CD8-positive, alpha-beta memory T cell (primary cell): ENCODE measurements around the gene INSIG1. TPM values are rescaled to one million over a fixed set of nuclear protein-coding genes. Genes with fewer than 3 reads are reported as not detected.
A peak's percentile ranks its signal among the peaks of the same experiment; 100 is the strongest.

ENCODE experiments used
- CTCF ChIA-PET: fragments of 350-600 bp; sonication (Branson Sonifier 250); formaldehyde crosslinking; loops from one replicate; lab custom pipeline; 2021; ENCODE audit warnings: antibody characterized with exemption; lab: Charles Lee
- POLR2A ChIA-PET: fragments of 350-600 bp; sonication (Branson Sonifier 250); formaldehyde crosslinking; loops from one replicate; lab custom pipeline; 2021; ENCODE audit warnings: antibody characterized with exemption; lab: Charles Lee
- DNase-seq, 5 donors: peaks; one replicate each; pipeline versions ENCODE4 v3.0.0 to v3.0.0-alpha.2; 2020 to 2022; ENCODE audit warnings: mixed read lengths in 1 of 5
- H3K27ac ChIP-seq: one replicate; pipeline ENCODE4 v1.7.0; 2013; ENCODE audit warnings: low read depth, mild to moderate bottlenecking, low read length, moderate library complexity
- H3K27me3 ChIP-seq: 2 replicates; pipeline ENCODE4 v1.7.0; 2013; ENCODE audit warnings: low read length, mild to moderate bottlenecking; ENCODE audit not compliant: insufficient read depth, poor library complexity, severe bottlenecking
- H3K36me3 ChIP-seq: 2 replicates; pipeline ENCODE4 v1.7.0; 2013; ENCODE audit warnings: mild to moderate bottlenecking, low read length, moderate library complexity; ENCODE audit not compliant: insufficient read depth
- H3K4me1 ChIP-seq: 2 replicates; pipeline ENCODE4 v1.7.0; 2013; ENCODE audit warnings: mild to moderate bottlenecking, low read length, moderate library complexity; ENCODE audit not compliant: insufficient read depth
- H3K4me3 ChIP-seq: 2 replicates; pipeline ENCODE4 v1.7.0; 2013; ENCODE audit warnings: mild to moderate bottlenecking, low read length
- H3K9me3 ChIP-seq: 2 replicates; pipeline ENCODE4 v1.7.0; 2013; ENCODE audit warnings: mild to moderate bottlenecking, low read length
- H3K27ac Mint-ChIP-seq, 8 donors: one replicate each; pipeline ENCODE4 v1.8.0; 2020 to 2021; ENCODE audit warnings: mixed read lengths in 8 of 8, mild to moderate bottlenecking in 6 of 8, inconsistent platforms in 3 of 8, moderate library complexity in 3 of 8
- H3K27me3 Mint-ChIP-seq, 2 donors: one replicate each; pipeline ENCODE4 v1.8.0; 2020 to 2021; ENCODE audit warnings: mixed read lengths in 2 of 2, mild to moderate bottlenecking in 1 of 2, moderate library complexity in 1 of 2
- H3K36me3 Mint-ChIP-seq, 3 donors: one replicate each; pipeline ENCODE4 v1.8.0; 2020 to 2021; ENCODE audit warnings: mixed read lengths in 3 of 3, inconsistent platforms in 1 of 3, mild to moderate bottlenecking in 1 of 3
- H3K4me1 Mint-ChIP-seq, 3 donors: one replicate each; pipeline ENCODE4 v1.8.0; 2020 to 2021; ENCODE audit warnings: mixed read lengths in 3 of 3, inconsistent platforms in 1 of 3, mild to moderate bottlenecking in 1 of 3
- H3K4me3 Mint-ChIP-seq, 7 donors: one replicate each; pipeline ENCODE4 v1.8.0; 2020 to 2021; ENCODE audit warnings: mixed read lengths in 7 of 7, mild to moderate bottlenecking in 6 of 7, moderate library complexity in 4 of 7, inconsistent platforms in 2 of 7
- H3K9me3 Mint-ChIP-seq, 5 donors: one replicate each; pipeline ENCODE4 v1.8.0; 2020 to 2022; ENCODE audit warnings: mixed read lengths in 5 of 5, mild to moderate bottlenecking in 3 of 5, moderate library complexity in 2 of 5, inconsistent platforms in 1 of 5
- polyA plus RNA-seq: library from polyadenylated mRNA; unstranded; fragments of 300-500 nt; fragmentation: Illumina TruSeq; gene quantifications from one replicate; pipeline ENCODE4 v1.2.3, GENCODE V29; 2021
- total RNA-seq, 2 experiments: library from RNA; stranded (reverse); gene quantifications; one replicate each; pipeline ENCODE4 v1.2.3, GENCODE V29; 2021

Gene INSIG1
- total RNA-seq (10 to 100 TPM; 25.0 to 27.3 TPM), polyA plus RNA-seq (29.5 TPM)

GRCh38 chr7:155297517-155298287 lies at the start of gene INSIG1:
INSIG1 (plus strand) TSS chr7:155297878; CDS start chr7:155298286, 408 bp downstream.
- Mint-ChIP-seq H3K27me3 (peaks cover 3 to 6% of the 10 kb centered on the region in 2 donors), H3K27ac (peak within 1 kb of the TSS; percentile 96 to 100 (median 98)), H3K4me3 (peak within 1 kb of the TSS; percentile 88 to 97 (median 92)), H3K4me1 (peaks cover 35 to 49% (median 39%) of the 10 kb centered on the region in 3 donors), H3K36me3 (peaks cover 0 to 33% (median under 1%) of the 10 kb centered on the region in 3 donors), H3K9me3 (no peaks in the 10 kb centered on the region)
- Histone ChIP-seq H3K36me3 (peaks cover 3% of the 10 kb centered on the region), H3K27ac (peak within 1 kb of the TSS; percentile 92), H3K4me1 (peaks cover 38% of the 10 kb centered on the region), H3K9me3 (no peaks in the 10 kb centered on the region), H3K27me3 (no peaks in the 10 kb centered on the region), H3K4me3 (peak within 1 kb of the TSS; percentile 68)
- CTCF ChIA-PET, result interaction anchor here (0.6 to 5.1 kb wide), 6 partner anchors 16 to 370 kb away, joined by 3 to 40 read pairs (median 12); partner anchors contain the start of gene RBM33
- POLR2A ChIA-PET, result interaction anchor here (0.6 to 3.9 kb wide), 5 partner anchors 47 to 370 kb away, joined by 3 to 67 read pairs (median 5); partner anchors contain the start of gene PAXIP1
- peak; percentile 82 to 94 (median 87) for DNase-seq

GRCh38 chr7:155248366-155248756 lies 49.3 kb upstream of the INSIG1 start:
- ChIA-PET CTCF (interaction anchor here (1.0 kb wide), 1 partner anchor 24 kb away, joined by 4 read pairs; no protein-coding TSS in a partner anchor), POLR2A (no interaction called here)
- H3K27ac ChIP-seq, result no peak overlapping the region
- H3K4me3 Mint-ChIP-seq, result no peak overlapping the region
- H3K4me3 ChIP-seq, result no peak overlapping the region
- H3K4me1 ChIP-seq, result no peaks in the 10 kb centered on the region
- no peaks in the 10 kb centered on the region for H3K36me3 ChIP-seq
- H3K9me3 ChIP-seq, result no peaks in the 10 kb centered on the region
- H3K9me3 Mint-ChIP-seq, result no peaks in the 10 kb centered on the region
- H3K36me3 Mint-ChIP-seq, result no peaks in the 10 kb centered on the region
- no peaks in the 10 kb centered on the region for H3K4me1 Mint-ChIP-seq
- no peak overlapping the region for H3K27ac Mint-ChIP-seq
- H3K27me3 ChIP-seq, result no peaks in the 10 kb centered on the region
- peaks cover 11 to 19% of the 10 kb centered on the region in 2 donors for H3K27me3 Mint-ChIP-seq
- no peak for DNase-seq

- no peaks in the 10 kb centered on the region for H3K36me3 ChIP-seq
- POLR2A ChIA-PET, result no interaction called here
Measured at GRCh38 chr7:155251831-155252230, 45.8 kb upstream of the INSIG1 start.

GRCh38 chr7:155252444-155252887 lies 45.2 kb upstream of the INSIG1 start:
- H3K27me3 Mint-ChIP-seq, result peaks cover 8 to 23% of the 10 kb centered on the region in 2 donors
- Histone ChIP-seq H3K36me3 (no peaks in the 10 kb centered on the region), H3K27me3 (peaks cover 5% of the 10 kb centered on the region), H3K27ac (no peak overlapping the region), H3K4me1 (no peaks in the 10 kb centered on the region), H3K9me3 (no peaks in the 10 kb centered on the region), H3K4me3 (no peak overlapping the region)
- H3K9me3 Mint-ChIP-seq, result no peaks in the 10 kb centered on the region
- DNase-seq, result no peak
- POLR2A ChIA-PET, result no interaction called here
- no peaks in the 10 kb centered on the region for H3K36me3 Mint-ChIP-seq
- H3K4me1 Mint-ChIP-seq, result no peaks in the 10 kb centered on the region
- H3K27ac Mint-ChIP-seq, result no peak overlapping the region
- CTCF ChIA-PET, result no interaction called here
- no peak overlapping the region for H3K4me3 Mint-ChIP-seq

More at GRCh38 chr7:155251831-155252230, 45.8 kb upstream of the INSIG1 start:
- H3K27me3 Mint-ChIP-seq, result peaks cover 8 to 23% of the 10 kb centered on the region in 2 donors
- H3K4me3 Mint-ChIP-seq, result no peak overlapping the region
- H3K27ac ChIP-seq, result no peak overlapping the region
- H3K27ac Mint-ChIP-seq, result no peak overlapping the region
- H3K9me3 Mint-ChIP-seq, result no peaks in the 10 kb centered on the region
- no peak for DNase-seq
- no peak overlapping the region for H3K4me3 ChIP-seq
- no peaks in the 10 kb centered on the region for H3K9me3 ChIP-seq
- no peaks in the 10 kb centered on the region for H3K4me1 Mint-ChIP-seq
- CTCF ChIA-PET, result interaction anchor here (1.4 kb wide), 1 partner anchor 22 kb away, joined by 3 read pairs; no protein-coding TSS in a partner anchor
- peaks cover 5% of the 10 kb centered on the region for H3K27me3 ChIP-seq
- H3K4me1 ChIP-seq, result no peaks in the 10 kb centered on the region
- no peaks in the 10 kb centered on the region for H3K36me3 Mint-ChIP-seq

- peaks cover 5% of the 10 kb centered on the region for H3K27me3 ChIP-seq
- Mint-ChIP-seq H3K36me3 (no peaks in the 10 kb centered on the region), H3K9me3 (no peaks in the 10 kb centered on the region), H3K4me3 (no peak overlapping the region), H3K27ac (no peak overlapping the region), H3K27me3 (peaks cover 8 to 23% of the 10 kb centered on the region in 2 donors), H3K4me1 (no peaks in the 10 kb centered on the region)
- H3K9me3 ChIP-seq, result no peaks in the 10 kb centered on the region
- H3K4me3 ChIP-seq, result no peak overlapping the region
- ChIA-PET CTCF (no interaction called here), POLR2A (no interaction called here)
- H3K36me3 ChIP-seq, result no peaks in the 10 kb centered on the region
- DNase-seq, result no peak
- no peak overlapping the region for H3K27ac ChIP-seq
- no peaks in the 10 kb centered on the region for H3K4me1 ChIP-seq
Measured at GRCh38 chr7:155252892-155253501, 44.7 kb upstream of the INSIG1 start.

- peaks cover 6 to 23% of the 10 kb centered on the region in 2 donors for H3K27me3 Mint-ChIP-seq
- ChIA-PET POLR2A (no interaction called here), CTCF (no interaction called here)
- H3K27me3 ChIP-seq, result peaks cover 5% of the 10 kb centered on the region
- H3K4me1 ChIP-seq, result no peaks in the 10 kb centered on the region
- no peak overlapping the region for H3K4me3 ChIP-seq
- H3K36me3 ChIP-seq, result no peaks in the 10 kb centered on the region
- H3K4me1 Mint-ChIP-seq, result no peaks in the 10 kb centered on the region
- no peak overlapping the region for H3K4me3 Mint-ChIP-seq
- H3K27ac Mint-ChIP-seq, result peak overlapping the region in 1 of 8 donors; percentile 9
- H3K9me3 Mint-ChIP-seq, result no peaks in the 10 kb centered on the region
- H3K27ac ChIP-seq, result no peak overlapping the region
- no peak for DNase-seq
- H3K9me3 ChIP-seq, result no peaks in the 10 kb centered on the region
- no peaks in the 10 kb centered on the region for H3K36me3 Mint-ChIP-seq
Measured at GRCh38 chr7:155254018-155254417, 43.7 kb upstream of the INSIG1 start.

- no peaks in the 10 kb centered on the region for H3K36me3 Mint-ChIP-seq
- Histone ChIP-seq H3K4me1 (no peaks in the 10 kb centered on the region), H3K9me3 (no peaks in the 10 kb centered on the region), H3K27me3 (peaks cover 5% of the 10 kb centered on the region), H3K4me3 (no peak overlapping the region), H3K27ac (no peak overlapping the region), H3K36me3 (no peaks in the 10 kb centered on the region)
- no peak overlapping the region for H3K4me3 Mint-ChIP-seq
- H3K27ac Mint-ChIP-seq, result peak overlapping the region in 1 of 8 donors; percentile 66
- DNase-seq, result no peak
- H3K9me3 Mint-ChIP-seq, result no peaks in the 10 kb centered on the region
- CTCF ChIA-PET, result no interaction called here
- POLR2A ChIA-PET, result no interaction called here
- H3K4me1 Mint-ChIP-seq, result no peaks in the 10 kb centered on the region
- peaks cover 7 to 23% of the 10 kb centered on the region in 2 donors for H3K27me3 Mint-ChIP-seq
Measured at GRCh38 chr7:155255071-155255470, 42.6 kb upstream of the INSIG1 start.

- no peaks in the 10 kb centered on the region for H3K9me3 Mint-ChIP-seq
Measured at GRCh38 chr7:155255621-155256020, 42.1 kb upstream of the INSIG1 start.

More at GRCh38 chr7:155255621-155256020, 42.1 kb upstream of the INSIG1 start:
- Histone ChIP-seq H3K27me3 (peaks cover 5% of the 10 kb centered on the region), H3K36me3 (no peaks in the 10 kb centered on the region), H3K4me1 (no peaks in the 10 kb centered on the region), H3K9me3 (no peaks in the 10 kb centered on the region), H3K4me3 (no peak overlapping the region), H3K27ac (no peak overlapping the region)
- Mint-ChIP-seq H3K27me3 (peaks cover 7 to 23% of the 10 kb centered on the region in 2 donors), H3K36me3 (no peaks in the 10 kb centered on the region), H3K4me3 (no peak overlapping the region), H3K4me1 (no peaks in the 10 kb centered on the region), H3K27ac (no peak overlapping the region)
- CTCF ChIA-PET, result no interaction called here
- POLR2A ChIA-PET, result no interaction called here
- DNase-seq, result no peak
